DND-41 (cell line): Measurements from ENCODE around the gene OR2D3.

ENCODE experiments used
- CTCF ChIP-seq: IDR thresholded peaks from 2 replicates; pipeline ENCODE4 v1.5.1; 2012; ENCODE audit warnings: borderline replicate concordance, low read length, moderate library complexity, mild to moderate bottlenecking; ENCODE audit not compliant: poor library complexity, severe bottlenecking; ENCODE audit errors: extremely low read depth
- EZH2 ChIP-seq: IDR thresholded peaks from 3 replicates; pipeline ENCODE4 v1.6.1; 2012; ENCODE audit warnings: borderline replicate concordance, low read depth, mild to moderate bottlenecking, moderate library complexity, low read length, inconsistent platforms; ENCODE audit not compliant: severe bottlenecking

GRCh38 chr11:6927030-6927617, 6.3 kb downstream of the OR2D3 start:
- no peak for TF ChIP-seq EZH2
- TF ChIP-seq CTCF, result no peak
